Limb (tissue), 2 donors: ENCODE data around the gene RNF123.
"Not testable (repeated sequence)": the region's sequence is repeated elsewhere in the genome, so short reads cannot be mapped to it uniquely, and the experiment has no call there.

Source experiments
- DNase-seq, 2 donors: peaks; one replicate each; pipeline ENCODE4 v3.0.0-alpha.2; 2016; ENCODE audit errors: extremely low spot score in 2 of 2

RNF123 gene

DNA sequence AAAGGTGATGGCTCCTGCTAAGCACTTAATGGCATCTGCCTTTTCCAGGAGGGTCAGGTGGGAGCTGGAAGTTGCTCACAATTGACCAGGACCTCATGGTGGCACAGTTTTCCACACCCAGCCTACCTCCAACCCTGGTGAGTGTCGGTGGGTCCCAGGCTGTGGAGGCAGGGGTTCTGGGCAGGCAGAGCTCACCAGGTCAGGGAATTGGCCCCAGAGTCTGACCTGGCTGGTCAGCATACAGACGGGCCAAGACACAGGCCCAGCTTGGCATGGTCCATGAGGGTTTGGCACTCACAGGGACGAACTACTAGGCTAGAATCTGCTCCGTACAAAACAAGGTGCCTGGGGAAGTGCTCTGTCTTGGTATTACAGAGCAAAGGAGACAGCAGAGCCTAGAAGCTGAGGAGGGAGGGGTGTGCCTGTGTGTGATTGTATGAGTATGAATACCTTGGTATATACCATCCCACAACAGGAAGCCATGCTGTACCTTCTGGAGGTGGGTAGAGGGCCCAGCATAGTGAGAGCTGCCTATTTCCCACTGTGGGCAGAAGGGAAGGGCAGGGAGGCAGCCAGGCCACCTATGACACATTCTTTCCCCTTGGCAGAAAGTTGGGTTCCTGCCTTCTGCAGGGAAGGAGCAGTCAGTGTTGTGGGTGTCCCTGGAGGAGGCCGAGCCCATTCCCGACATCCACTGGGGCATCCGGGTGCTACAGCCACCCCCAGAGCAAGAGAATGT is 8.7 kb upstream of the RNF123 start:
- no peak for DNase-seq

DNA sequence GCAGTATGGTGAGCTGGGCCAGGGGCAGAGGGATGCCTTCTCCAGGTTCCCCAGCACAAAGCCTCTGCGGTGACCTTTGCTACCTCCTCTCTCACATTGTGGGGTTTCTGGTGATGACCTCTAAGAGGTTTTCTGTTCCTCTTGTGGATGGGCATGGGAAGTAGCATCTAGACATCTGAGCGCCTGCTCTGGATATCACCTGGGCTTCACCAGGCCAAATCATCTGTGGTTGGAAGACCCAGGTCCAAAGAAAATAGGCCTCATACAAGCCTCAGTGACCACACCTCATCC is 8.2 kb upstream of the RNF123 start:
- DNase-seq, result no peak

DNA sequence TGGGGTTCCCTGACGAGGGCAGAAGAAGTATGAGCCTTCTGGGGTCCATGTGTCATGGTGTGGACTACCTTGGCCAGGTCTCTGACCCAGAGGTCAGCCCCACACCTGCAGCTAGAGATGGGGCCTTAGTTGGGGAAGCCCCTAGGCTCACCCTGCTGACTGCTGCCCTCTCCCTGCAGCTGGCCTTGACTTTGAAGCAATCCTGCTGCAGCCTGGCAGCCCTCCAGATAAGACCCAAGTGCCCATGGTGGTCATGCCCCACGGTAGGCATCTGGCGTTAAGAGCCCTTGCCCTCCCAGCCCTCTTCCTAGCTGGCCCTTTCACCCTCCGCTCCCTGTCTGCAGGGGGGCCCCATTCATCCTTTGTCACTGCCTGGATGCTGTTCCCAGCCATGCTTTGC is 7.8 kb upstream of the RNF123 start:
- no peak for DNase-seq

DNA sequence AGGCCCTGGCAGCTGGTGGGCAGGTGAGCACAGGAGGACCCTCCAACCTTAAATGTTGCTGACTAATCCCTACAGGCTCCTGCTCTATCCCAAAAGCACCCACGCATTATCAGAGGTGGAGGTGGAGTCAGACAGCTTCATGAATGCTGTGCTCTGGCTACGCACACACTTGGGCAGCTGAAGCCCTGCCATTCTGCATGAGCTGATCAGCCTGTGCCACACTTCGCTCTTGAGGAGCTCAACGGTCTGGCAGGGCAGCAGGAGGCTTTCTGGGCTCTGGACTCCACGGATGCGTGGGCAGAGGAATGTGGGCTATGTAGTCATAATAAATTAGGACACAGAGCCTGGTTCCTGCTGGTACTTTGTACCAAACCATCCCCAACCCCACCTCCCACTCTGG is 6.2 kb upstream of the RNF123 start:
- DNase-seq, result no peak

DNA sequence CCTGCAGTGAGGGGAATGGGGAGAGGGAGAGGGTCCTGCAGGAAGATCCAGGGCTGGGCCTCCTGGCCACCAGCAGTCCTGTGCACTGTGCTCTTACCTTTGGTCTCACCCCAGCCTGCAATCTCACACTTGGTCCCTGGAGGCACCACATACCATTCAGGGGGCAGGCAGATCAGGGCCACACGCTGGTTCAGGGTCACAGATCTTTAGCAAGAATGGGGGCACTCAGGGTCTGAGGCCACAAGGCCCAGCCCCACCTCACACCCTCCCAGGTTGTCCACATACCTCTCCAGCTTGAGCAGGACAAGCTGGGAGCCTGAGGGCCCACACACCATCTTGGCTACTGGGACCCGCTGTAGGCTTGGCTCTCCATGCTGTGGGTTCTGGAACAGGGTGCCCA is 4.9 kb upstream of the RNF123 start:
- DNase-seq, result not testable (repeated sequence)

DNA sequence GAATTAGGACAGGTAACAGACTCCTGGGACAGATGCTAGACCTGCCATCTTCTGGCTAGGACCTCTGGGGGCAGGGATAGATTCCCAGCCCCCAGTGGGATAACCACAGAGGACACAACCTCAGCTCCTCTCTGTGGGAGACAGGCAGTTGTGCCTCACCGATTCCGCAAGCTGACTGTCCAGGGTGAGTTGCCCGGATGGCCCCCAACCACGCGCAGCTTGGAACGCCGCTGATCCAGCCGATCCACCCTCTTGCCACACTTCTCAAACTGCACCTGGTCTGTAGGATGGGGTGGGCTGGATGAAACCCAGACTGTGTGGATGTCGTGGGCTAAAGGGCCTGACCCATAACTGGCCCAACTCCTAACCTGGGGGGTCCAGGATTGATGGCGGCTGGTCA is 4.3 kb upstream of the RNF123 start:
- DNase-seq, result not testable (repeated sequence)

DNA sequence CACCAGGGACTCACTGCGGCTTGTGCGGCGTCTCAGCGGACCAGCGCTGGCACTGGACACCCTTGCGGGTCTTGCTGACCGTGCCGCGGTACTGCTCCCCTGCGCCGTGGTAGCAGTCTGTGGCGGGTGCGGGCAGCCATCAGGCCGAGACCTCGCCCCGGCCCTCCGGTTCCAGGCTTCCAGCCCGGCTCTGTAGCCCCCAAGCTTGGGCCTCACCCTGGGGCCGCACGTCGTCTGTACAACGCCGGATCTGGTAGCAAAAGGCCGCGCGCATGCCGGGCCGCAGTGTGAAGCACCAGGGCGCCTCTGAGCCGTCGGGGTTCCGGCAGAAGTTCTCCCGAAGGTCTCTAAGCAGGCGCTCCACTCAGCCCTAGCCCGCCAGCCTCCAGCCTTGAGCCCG is 3.5 kb upstream of the RNF123 start:
- not testable (repeated sequence) for DNase-seq

DNA sequence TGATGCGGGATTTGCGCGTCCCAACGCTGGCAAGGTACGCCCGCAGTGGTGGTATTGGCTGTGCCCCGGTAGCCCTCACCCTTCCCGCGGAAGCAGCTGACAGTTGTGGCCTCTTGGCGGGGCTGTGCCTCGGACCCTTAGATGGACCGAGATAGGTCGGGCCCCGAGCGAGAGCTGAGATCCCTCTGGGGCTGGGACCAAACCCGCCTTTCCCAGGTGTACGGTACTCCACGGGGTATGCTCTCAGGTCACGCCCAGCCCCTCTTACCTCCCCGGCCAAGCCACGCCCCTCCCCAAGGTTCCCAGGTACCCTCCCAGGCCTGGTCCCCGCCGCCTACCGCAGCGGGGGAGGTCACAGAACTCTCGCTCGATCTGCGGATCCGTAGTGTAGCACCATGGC is 3.0 kb upstream of the RNF123 start:
- peak in 1 of 2 donors; percentile 58 for DNase-seq

DNA sequence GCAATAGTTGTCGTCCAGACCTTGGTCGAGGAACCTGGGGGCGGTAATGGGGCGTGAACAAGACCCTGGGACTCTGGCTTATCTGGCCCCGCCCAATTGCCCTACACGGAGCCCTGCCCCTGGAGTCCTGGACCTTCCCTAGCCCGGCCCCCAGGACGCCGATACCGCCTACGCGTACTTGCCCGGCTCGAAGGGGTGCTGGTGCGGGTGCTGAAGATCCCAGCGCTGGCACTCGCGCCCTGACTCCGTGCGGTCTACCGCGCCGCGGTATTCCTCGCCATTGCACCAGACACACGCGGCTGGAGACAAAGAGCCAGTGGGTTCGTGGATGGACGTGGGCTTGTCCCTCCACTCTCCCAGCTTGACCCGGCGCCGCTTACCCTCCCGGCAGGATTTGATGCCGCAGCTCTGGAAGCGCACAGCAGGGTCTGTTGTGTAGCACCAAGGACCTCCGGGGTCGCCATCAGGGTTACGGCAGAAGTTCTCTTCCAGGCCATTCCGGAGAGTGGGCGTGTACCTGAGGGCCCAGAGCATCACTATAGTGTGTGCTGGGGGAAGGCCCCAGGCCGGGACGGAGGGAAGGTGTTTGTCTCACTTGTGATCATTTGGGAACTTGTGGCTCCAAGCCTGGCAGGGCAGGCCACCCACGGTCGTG is 2.5 kb upstream of the RNF123 start:
- peak in 1 of 2 donors; percentile 65 for DNase-seq

DNA sequence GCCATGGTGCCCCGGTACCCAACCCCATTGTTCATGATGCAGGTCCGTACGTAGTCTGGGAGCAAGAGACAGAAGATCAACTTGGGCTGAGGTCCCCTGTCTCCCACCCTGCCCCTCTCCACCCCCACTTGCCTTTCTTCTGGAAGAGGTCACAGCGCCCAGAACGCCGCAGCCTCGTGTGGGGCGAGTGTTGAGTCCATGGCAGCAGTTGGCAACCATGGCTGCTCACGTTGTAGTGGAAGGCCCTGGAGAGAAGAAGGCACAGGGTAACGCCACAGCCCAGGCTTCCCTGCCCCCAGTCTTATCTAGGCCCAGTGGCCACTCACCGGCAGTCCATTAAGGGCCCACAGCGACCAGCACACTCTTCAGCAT is 1.9 kb upstream of the RNF123 start:
- not testable (repeated sequence) for DNase-seq

DNA sequence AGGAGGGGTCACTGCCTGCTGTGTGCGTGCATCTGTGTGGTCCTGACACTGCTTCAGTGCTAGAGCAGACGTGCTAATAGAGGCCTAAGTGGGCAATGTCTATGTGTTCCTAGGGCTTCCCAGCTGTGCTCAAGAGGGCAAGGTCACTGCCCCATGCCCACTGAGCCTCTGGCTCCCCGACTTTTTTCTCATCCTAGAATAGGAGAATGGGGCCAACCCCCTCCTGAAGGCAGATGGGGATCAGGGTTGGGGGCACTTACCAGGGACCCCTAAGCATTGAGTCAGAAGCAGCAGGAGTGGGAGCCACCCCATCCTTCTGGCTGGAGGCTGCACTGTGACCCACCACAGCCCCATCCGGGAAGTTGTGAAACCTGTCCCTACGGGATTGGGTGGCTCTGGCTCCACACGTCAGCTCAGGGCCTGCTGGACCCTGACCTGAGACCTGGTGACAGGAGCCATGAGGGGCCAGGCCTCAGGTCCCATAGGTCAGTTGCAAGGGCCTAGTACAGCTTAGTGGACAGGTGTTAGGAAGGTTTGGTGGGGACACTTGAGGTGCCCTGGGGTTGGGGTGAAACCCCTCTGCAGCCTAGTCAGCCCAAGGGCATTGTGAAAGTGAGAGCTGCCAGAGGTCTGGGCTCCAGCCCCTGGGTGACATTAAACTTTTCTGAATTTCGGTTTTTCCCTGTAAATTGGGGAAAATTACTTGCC is 865 bp upstream of the RNF123 start:
- not testable (repeated sequence) for DNase-seq

DNA sequence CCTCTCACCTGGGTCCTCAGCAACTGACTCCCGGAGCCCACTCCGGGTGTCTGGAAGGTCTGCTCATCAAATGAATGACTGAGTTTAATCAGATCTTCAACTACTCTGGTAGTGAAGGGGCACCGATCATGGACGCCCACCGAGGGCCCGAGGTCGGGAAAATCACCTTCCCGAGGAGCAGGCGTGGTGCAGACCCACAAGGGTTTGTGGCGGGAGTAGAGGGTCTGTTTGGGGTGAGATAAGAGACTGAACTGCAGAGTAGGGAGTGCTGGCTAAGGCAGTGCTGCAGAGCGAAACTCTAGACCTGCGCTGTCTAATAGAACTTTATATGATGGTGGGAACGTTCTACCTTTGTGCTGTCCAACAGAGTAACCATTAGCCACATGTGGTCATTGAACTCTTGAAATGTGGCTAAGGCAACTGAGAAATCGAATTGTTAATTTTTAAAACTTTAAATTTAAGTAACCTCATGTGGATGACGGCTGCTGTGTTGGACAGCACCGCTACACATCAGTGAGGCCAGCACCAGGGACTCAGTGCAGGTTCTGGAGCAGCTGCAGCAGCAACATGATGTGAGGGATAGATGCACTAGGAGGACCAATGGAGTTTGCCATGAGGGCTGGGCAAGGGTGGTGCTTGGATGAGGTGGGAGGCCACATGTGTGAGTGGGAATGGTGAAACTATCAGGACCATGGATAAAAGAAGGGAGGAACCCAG is 709 bp downstream of the RNF123 start:
- DNase-seq, result not testable (repeated sequence)

DNA sequence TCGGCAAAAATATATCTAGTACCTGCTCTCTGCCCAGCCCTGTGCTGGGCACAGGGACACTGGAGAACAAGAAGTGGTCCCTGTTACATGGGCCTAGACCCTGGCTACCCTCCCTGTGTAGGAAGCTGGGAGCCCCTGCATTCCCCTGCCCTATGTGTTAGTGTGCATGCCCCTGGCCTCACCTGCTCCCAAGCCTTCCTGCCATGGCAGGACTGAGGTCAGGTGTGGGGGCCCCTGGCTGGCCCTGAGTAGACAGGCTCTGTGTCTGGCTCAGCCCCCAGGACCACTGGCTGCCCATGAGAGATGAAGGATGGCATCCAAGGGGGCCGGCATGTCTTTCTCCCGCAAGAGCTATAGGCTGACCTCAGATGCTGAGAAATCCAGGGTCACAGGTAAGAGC is 1.5 kb downstream of the RNF123 start:
- DNase-seq, result not testable (repeated sequence)

DNA sequence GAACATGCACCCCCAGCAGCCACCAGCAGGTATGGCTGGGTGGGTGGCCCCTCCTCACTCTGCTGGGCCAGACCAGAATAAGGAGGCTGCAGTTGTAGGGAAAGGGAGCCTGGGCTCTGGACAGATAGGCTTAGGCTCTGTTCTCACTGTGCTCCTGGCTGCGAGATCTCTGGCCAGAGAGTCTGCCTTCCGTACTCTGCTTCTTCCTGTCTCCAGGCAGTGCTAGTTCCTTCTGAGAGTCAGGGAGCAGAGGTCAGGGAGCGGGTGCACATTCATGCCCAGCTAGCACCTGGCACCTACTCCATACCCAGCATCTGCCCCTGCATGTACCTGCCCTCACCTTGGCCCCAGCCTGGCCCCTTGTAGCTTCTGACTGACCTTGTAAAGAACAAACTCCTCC is 2.1 kb downstream of the RNF123 start:
- not testable (repeated sequence) for DNase-seq

DNA sequence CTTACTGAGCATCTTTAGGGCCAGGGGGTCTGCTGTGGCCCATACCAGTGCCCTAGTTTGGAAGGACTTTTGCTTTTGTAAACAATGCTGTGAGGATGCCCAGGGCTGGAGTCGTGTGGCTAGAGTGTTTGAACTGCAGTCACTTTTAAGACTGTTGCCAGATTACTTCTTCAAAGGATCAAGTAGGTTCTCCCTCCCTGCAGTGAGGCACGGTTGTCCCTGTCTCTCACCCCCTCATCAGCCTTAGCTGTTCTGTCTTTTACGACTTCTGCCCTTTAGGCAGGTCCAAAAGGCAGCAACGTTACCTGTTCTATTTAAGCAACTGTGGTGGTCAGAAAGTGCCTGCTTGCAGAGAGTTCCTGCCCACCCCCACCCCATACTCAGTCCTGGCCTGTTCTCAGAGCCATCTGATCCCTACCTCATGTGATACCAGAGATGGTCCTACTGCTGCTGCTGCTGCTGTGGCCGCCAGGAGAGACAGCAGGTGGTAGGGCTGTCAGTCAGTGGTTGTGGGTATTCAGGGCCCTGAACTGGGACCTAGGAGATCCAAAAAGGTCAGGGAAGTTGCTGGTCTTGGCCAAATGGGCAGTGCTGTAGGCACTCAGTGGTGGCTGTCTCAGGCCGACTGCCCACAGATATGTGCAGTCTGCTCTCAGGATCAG is 5.2 kb downstream of the RNF123 start:
- not testable (repeated sequence) for DNase-seq

DNA sequence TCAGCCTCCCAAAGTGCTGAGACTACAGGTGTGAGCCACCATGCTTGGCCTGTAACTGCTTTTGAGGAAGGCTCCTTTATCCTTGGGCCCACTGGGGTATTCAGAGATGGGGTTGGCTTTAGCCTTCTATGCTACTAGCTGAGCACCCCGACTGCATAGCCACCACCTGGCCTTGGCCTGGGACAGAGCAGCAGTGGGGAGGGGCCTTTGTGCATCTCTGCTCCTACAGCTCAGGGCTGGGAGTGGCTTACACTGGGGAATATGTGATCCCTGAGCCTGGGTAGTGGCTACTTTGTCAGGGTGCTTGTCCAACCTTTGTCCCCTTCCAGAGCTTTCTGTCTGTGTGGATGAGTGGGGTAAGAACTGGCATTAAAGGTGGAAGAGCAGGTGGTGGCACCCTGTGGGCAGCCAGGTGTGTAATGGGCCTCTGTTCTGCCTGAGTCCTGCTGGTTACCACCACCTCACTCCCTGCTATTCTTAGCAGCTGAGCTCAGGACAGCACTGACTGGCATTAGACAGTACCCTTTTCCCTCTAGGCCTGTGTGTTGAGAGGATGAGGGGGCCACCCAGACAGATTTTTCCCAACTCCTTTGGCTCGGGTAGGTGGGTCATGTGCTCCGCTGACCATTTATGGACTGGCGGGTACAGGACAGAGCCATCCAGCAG is 6.1 kb downstream of the RNF123 start:
- not testable (repeated sequence) for DNase-seq

DNA sequence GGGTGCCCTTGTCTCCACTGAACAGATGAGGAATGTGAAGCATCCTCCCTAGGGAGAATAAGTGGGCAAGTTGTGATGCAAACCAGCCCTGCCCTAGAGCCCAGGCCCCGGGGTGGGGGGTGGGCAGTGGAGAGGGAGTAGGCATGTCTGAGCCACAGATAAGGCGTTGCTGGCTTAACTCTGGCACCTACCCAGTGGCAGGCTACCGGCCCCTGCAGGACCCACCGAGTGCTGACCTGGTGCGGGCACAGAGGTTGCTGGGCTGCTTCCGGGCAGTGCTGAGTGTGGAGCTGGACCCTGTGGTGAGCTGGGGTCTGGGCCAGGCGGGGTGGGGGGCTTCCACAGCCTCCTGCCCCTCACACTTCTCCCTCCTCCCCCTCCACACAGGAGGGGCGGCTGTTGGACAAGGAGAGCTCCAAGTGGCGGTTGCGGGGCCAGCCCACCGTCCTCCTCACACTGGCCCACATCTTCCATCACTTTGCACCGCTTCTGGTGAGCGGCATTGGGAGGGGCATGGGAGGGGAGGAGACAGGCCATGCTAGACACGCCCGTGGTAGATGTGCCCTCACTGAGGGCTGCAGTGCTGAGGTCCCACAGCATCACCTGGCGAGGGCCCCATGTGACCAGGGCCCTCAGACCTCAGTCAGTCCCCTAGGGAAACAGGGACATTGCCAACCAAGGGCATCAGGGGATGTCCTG is 10.1 kb downstream of the RNF123 start:
- no peak for DNase-seq

DNA sequence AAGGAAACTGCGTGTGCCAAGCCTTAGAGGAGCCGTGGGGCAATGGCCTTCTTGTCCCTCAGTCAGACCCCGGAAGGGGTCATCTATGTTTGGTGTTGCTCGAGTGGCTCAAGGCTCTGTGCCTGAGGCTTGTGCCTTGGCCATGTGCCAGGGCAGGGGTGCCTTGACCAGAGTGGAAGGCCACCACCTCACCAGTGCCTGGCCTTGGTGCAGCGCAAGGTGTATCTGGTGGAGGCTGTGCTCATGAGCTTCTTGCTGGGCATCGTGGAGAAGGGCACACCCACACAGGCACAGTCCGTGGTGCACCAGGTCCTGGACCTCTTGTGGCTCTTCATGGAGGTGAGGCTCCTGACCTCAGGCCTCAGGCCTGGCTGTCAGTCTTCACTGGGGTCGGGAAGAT is 10.7 kb downstream of the RNF123 start:
- DNase-seq, result no peak

DNA sequence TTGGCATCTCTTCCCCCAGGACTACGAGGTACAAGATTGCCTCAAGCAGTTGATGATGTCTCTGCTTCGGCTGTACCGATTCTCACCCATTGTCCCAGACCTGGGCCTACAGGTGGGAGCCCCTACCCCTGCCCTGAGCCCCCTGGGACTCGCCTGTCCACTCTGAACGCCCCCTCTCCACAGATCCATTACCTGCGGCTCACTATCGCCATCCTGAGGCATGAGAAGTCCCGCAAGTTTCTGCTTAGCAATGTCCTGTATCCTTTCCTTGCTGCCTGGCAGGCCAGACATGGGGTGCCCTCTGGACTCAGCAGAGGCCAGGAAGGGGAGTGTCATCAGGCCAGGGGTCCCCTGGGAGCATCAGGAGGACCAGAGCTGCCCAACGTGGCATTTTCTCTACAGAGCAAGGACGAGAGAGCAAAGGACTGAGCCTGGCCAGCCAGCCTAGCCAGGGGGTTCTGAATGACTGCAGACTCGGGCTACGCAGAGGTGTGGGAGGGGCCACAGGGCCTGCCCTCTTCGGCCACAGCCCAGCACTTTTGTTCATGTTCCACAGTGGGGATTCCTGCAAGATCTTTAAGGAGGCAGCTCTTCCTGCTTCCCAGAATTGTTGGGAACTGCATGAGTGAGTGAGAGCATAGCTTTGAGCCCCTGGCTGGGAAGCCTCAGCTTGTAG is 11.2 kb downstream of the RNF123 start:
- no peak for DNase-seq
